Liver (tissue), 3 donors: ENCODE measurements around the gene TCAIM.

Experiments used
- JUND ChIP-seq, 2 donors: IDR thresholded peaks; 2 replicates each; pipeline ENCODE4 v1.6.1; 2016; ENCODE audit warnings: antibody characterized with exemption in 2 of 2
- NR2F2 ChIP-seq: IDR thresholded peaks from 2 replicates; pipeline ENCODE4 v1.6.1; 2016; ENCODE audit warnings: antibody characterized with exemption
- SP1 ChIP-seq: IDR thresholded peaks from 2 replicates; pipeline ENCODE4 v1.6.1; 2018; ENCODE audit warnings: antibody characterized with exemption, mild to moderate bottlenecking
- YY1 ChIP-seq: IDR thresholded peaks from 2 replicates; pipeline ENCODE4 v1.6.1; 2016; ENCODE audit warnings: antibody characterized with exemption, mild to moderate bottlenecking
- TF ChIP-seq, protein P1 (sequence below): fragments of 150-350 bp; IDR thresholded peaks from 2 replicates; pipeline ENCODE4 v1.5.1; 2017; ENCODE audit warnings: improper control_type of control experiment, low read depth, low read length; ENCODE audit not compliant: missing input control
- donor health status: healthy.
- donor health status: healthy.

DNA sequence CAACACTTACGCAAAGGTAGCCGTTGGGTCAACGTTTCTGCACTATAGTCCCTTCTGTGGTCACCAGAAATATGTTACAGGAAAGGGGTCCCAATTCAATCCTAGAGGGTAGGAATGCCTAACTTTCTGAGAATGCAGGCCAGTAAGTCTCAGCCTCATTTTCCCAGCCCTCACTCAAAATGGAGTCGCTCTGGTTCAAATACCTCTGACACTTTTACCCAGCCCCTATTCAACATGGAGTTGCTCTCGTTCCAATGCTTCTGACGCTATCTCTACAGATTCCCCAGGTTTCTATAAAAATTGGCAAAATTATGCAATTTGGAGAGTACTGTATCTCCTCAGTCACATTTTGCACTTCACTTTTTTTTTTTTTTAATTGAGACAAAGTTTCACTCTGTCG, 99.2 kb downstream of the TCAIM start:
- TF ChIP-seq YY1 (no peak), NR2F2 (no peak), JUND (IDR thresholded peaks at IDR 0.05) (no peak), SP1 (no peak)
- TF ChIP-seq, protein P1, sequence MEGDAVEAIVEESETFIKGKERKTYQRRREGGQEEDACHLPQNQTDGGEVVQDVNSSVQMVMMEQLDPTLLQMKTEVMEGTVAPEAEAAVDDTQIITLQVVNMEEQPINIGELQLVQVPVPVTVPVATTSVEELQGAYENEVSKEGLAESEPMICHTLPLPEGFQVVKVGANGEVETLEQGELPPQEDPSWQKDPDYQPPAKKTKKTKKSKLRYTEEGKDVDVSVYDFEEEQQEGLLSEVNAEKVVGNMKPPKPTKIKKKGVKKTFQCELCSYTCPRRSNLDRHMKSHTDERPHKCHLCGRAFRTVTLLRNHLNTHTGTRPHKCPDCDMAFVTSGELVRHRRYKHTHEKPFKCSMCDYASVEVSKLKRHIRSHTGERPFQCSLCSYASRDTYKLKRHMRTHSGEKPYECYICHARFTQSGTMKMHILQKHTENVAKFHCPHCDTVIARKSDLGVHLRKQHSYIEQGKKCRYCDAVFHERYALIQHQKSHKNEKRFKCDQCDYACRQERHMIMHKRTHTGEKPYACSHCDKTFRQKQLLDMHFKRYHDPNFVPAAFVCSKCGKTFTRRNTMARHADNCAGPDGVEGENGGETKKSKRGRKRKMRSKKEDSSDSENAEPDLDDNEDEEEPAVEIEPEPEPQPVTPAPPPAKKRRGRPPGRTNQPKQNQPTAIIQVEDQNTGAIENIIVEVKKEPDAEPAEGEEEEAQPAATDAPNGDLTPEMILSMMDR: no peak
